Fibroblast of gingiva (primary cell): ENCODE data around the gene MYH7.
"Not testable (repeated sequence)": the region's sequence is repeated elsewhere in the genome, so short reads cannot be mapped to it uniquely, and the experiment has no call there.

Experiments used
- DNase-seq: peaks from one replicate; pipeline ENCODE4 v3.0.0-alpha.2; 2011; ENCODE audit warnings: low read depth

MYH7 gene

GRCh38 chr14:23406725-23407355 is 28.6 kb downstream of the MYH7 start:
- no peak for DNase-seq

- no peak for DNase-seq
Observed at GRCh38 chr14:23406244-23406643, 29.2 kb downstream of the MYH7 start.

- DNase-seq: no peak
Observed at GRCh38 chr14:23405516-23406025, 29.9 kb downstream of the MYH7 start.

- no peak for DNase-seq
Observed at GRCh38 chr14:23405096-23405495, 30.4 kb downstream of the MYH7 start.

GRCh38 chr14:23404331-23404900 is 31.0 kb downstream of the MYH7 start:
- DNase-seq: no peak

GRCh38 chr14:23403908-23404307 is 31.6 kb downstream of the MYH7 start:
- DNase-seq: no peak

GRCh38 chr14:23403139-23403438 is 32.4 kb downstream of the MYH7 start:
- DNase-seq: no peak

- no peak for DNase-seq
Observed at GRCh38 chr14:23402296-23403138, 32.9 kb downstream of the MYH7 start.

GRCh38 chr14:23401291-23401690 is 34.2 kb downstream of the MYH7 start:
- no peak for DNase-seq

- not testable (repeated sequence) for DNase-seq
Observed at GRCh38 chr14:23400496-23401149, 34.8 kb downstream of the MYH7 start.

GRCh38 chr14:23399591-23399990 is 35.9 kb downstream of the MYH7 start:
- no peak for DNase-seq

- no peak for DNase-seq
Observed at GRCh38 chr14:23399136-23399535, 36.3 kb downstream of the MYH7 start.

- DNase-seq: no peak
Observed at GRCh38 chr14:23398348-23398747, 37.1 kb downstream of the MYH7 start.

GRCh38 chr14:23396781-23397407 is 38.6 kb downstream of the MYH7 start:
- no peak for DNase-seq

GRCh38 chr14:23396126-23396525 is 39.3 kb downstream of the MYH7 start:
- DNase-seq: no peak

GRCh38 chr14:23392613-23393012 is 42.8 kb downstream of the MYH7 start:
- DNase-seq: no peak

GRCh38 chr14:23389871-23390270 is 45.6 kb downstream of the MYH7 start:
- not testable (repeated sequence) for DNase-seq

GRCh38 chr14:23389396-23389795 is 46.1 kb downstream of the MYH7 start:
- no peak for DNase-seq

- DNase-seq: no peak
Observed at GRCh38 chr14:23388996-23389395, 46.5 kb downstream of the MYH7 start.

- no peak for DNase-seq
Observed at GRCh38 chr14:23387916-23388882, 47.3 kb downstream of the MYH7 start.

- DNase-seq: no peak
Observed at GRCh38 chr14:23386999-23387398, 48.5 kb downstream of the MYH7 start.
